GM18951 (cell line): Measurements from ENCODE around the gene NAA11.
"Not testable (repeated sequence)": the region's sequence is repeated elsewhere in the genome, so short reads cannot be mapped to it uniquely, and the experiment has no call there.

ENCODE experiments used
- POLR2A ChIP-seq: IDR thresholded peaks from 4 replicates; pipeline ENCODE4 v1.6.1; 2011; ENCODE audit warnings: mild to moderate bottlenecking; ENCODE audit not compliant: insufficient read length, insufficient read depth; ENCODE audit errors: extremely low read depth
- in situ Hi-C: fragments of 300-500 bp; cut with MboI; formaldehyde crosslinking; loops from one replicate; pipeline ENCODE4 v1.12.0; 2022; ENCODE audit warnings: low sequenced_read_pairs, mixed read lengths, inconsistent platforms; ENCODE audit not compliant: unreplicated experiment

Gene NAA11

GRCh38 chr4:79296768-79297428 is 29.0 kb downstream of the NAA11 start:
- in situ Hi-C loops, result no loop called here

DNA sequence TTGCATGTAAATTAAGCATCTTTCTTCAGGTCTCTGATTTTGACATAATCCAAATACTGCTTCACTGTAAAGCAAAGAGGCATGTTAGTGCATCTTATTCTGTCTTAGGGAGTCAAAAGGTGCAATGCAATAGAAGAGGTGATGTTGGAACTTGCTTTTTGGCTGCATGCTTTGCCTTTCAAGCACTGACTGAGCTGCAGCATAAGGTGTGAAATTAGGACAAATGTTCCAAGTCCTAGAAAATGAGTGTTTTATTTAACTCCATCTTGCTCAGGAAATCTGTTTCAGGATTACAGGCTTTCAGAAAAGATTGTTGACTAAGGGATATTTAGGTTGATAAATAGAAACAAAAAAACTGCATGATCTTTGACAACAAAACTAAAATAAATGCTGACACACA is 30.8 kb downstream of the NAA11 start:
- no peak for TF ChIP-seq POLR2A
- in situ Hi-C loops, result no loop called here

More at GRCh38 chr4:79296768-79297428, 29.0 kb downstream of the NAA11 start:
- no peak for TF ChIP-seq POLR2A

GRCh38 chr4:79294064-79294463 is 31.8 kb downstream of the NAA11 start:
- in situ Hi-C loops, result no loop called here
- no peak for TF ChIP-seq POLR2A

DNA sequence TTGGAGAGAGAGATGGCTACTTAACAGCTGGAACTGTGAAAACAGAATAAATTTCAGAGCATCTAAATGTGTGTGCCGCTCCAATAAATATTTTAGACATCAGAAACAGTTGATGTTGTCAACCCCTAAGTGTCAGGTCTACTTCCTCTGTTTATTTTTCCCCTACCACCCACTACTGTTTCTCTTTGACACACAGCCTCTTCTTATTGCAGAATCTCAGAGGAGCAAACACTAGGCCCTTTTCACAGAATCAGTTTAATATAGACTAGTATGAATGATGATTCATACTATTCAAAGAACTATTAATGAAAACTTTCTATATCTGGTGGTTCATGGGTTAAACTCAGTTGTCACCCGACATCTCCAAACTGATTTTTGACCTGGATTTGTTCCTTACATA is 33.9 kb downstream of the NAA11 start:
- TF ChIP-seq POLR2A, result no peak

DNA sequence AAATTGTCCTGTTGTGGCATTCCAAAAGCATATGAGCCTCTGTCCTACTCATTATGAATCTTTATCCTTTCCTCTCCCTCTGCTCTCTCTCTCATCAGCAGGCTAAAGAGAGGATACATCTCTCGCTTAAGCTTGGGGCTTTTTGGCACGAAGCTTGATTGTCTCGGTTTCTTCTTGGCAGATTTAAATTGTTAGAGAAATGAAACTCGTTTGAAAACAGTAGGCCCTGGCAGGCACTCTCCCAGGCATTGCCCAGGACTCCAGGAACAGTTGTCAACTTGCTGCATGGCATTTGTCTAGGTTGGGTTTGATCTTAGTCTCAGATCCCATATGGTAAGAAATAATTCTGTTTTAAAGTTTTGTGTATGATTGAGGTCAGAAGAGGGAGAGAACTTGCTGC is 35.5 kb downstream of the NAA11 start:
- no peak for TF ChIP-seq POLR2A
- in situ Hi-C loops, result no loop called here

More for the DNA sequence above, 33.9 kb downstream of the NAA11 start:
- in situ Hi-C loops, result no loop called here

- in situ Hi-C loops, result no loop called here
- no peak for TF ChIP-seq POLR2A
Observed at GRCh38 chr4:79288185-79288584, 37.7 kb downstream of the NAA11 start.

DNA sequence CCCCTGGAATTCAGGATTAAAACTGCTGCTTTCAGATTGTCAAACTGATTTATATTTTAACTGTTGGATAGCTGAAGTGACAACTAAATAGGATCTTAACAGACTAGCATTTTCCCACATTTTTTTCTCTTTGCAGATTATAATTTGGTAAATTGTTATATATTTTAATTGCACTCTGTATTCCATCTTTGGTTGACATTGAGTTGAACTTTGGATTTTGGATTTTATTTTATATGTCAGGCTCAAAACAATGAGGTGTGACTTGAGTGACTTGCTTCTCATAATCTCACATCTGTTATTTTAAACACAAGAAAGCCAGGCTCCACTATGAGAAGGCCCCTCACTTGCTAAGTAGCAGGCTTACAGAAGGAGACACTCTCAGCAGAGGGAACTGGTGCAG is 38.1 kb downstream of the NAA11 start:
- TF ChIP-seq POLR2A, result no peak
- in situ Hi-C loops, result no loop called here

DNA sequence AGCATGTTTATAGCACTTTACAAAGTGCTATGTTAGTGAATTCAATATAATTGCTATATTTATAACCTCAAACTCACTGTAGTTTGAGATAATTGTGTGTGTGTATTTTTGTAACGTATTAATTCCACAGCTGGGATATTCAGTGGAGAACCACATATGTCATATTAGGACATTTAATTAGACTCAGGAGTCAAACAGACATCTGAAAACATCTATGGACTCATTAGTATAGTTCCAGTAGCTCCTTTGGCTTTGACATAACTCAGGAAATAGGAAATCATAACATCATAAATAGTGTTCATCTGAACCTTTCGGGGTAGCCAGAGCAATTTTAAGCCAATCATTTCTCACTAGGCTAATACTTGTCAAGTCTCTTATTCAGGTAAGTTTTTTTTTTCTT is 38.8 kb downstream of the NAA11 start:
- no peak for TF ChIP-seq POLR2A
- in situ Hi-C loops, result no loop called here

DNA sequence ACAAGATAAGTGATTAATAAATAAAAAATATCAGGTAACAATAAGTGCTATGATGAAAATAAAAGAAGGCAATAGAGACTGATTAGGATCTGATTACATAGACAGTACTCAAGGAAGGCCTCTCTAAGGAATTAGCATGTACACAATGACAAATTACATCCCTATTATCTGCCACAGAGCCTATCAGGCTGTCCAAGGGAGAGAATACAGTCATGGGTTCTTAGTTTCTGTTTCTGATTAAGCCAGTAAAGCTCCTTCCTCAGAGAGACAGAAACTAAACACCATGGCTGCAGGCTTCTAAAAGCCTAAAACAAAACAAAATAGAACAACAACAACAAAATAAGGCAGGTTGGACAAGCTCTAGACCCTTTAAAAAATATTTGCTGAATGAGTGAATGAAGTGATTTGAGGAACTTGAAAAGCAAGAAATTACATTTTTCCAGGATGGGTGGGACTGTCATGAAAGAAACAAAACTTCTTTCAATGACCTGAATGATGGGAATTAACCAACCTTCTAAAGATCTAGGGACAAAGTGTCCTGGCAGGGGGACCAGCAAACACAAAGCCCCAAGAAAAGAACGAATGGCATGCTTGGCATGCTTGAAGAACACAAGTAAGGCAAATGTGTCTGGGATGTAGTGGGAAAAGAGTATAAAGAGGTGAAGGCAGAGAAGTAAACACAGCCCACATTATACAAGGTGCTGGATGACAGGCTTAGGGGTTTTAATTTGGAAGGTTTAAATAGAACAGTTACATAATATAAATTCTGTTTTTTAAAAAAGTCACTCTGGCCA is 44.1 kb downstream of the NAA11 start:
- in situ Hi-C loops, result no loop called here
- no peak for TF ChIP-seq POLR2A

- in situ Hi-C loops, result not testable (repeated sequence)
Observed at GRCh38 chr4:79277467-79277866, 48.4 kb downstream of the NAA11 start.

DNA sequence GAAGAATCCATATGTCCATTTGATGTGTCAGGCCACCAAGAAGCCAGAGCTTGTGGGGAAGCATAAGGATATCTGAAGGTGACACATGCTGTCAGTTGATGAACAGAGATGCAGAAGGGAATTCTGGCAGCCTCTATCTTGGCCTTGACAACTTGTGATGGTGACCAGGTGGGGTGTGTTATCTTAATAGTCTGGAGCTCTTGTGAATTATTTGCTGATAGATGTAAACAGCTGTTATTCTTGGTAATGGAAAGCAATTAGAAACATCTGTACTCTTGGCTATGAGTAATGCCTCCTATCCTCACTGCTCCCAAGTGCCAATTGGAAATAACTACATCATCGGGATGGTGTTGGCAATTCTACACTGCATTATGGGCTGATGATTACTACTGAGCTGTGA is 51.9 kb downstream of the NAA11 start:
- no peak for TF ChIP-seq POLR2A
- in situ Hi-C loops, result no loop called here

DNA sequence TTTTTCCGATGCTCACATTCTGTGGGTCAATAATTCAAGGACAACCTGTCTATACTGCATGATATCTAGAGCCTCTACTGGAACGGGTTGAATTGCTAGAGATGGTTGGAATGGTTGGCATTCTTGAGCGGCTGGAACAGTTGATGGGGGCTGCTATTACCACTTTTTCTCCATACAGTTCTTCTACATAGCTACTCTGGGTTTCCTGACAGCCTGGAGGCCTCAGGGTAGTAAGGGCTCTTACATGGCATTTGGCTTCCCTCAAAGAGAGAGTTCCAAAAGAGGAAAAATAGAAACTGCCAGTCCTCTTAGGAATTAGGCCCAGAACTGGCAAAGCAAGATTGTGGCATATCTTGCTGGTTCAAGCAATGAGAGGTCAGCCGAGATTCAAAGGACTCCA is 53.1 kb downstream of the NAA11 start:
- in situ Hi-C loops, result no loop called here
- TF ChIP-seq POLR2A, result no peak

DNA sequence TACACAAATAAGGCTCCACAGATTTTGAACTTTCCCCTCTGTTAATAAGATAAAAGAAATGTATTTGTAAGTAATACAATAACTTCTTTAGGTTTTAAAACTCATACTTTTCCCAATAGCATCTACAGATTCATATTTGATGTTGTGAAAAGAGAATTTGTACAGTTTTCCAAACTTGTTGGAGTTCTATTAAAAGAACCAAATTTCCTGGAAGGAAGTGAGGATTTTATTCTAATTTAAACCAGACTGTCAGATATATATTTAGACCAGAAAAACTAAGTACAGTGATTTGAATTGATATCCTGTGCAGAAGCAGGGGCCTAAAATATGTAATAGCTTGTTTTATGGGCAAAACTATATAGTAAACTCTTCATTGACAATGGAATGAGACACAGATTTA is 53.7 kb downstream of the NAA11 start:
- in situ Hi-C loops, result no loop called here
- no peak for TF ChIP-seq POLR2A

GRCh38 chr4:79267671-79268070 is 58.2 kb downstream of the NAA11 start:
- in situ Hi-C loops, result no loop called here
- TF ChIP-seq POLR2A, result no peak
